KMS-11 (cell line): ENCODE measurements around the gene CNOT8.

Experiments
- H2AFZ ChIP-seq: fragments of 200-600 bp; sonication (generic); 2 replicates; pipeline ENCODE4 v1.6.1; 2016; ENCODE audit warnings: antibody characterized with exemption, mixed run types, low read depth
- H3K27ac ChIP-seq: fragments of 200-600 bp; sonication (generic); 2 replicates; pipeline ENCODE4 v1.6.1; 2016; ENCODE audit warnings: mild to moderate bottlenecking, mixed run types
- H3K27me3 ChIP-seq: fragments of 200-600 bp; sonication (generic); 2 replicates; pipeline ENCODE4 v1.6.1; 2017; ENCODE audit warnings: mild to moderate bottlenecking, low read depth, mixed run types, moderate library complexity; ENCODE audit not compliant: insufficient read depth
- H3K36me3 ChIP-seq: fragments of 200-600 bp; sonication (generic); 2 replicates; pipeline ENCODE4 v1.6.1; 2017; ENCODE audit warnings: mild to moderate bottlenecking, mixed run types; ENCODE audit not compliant: insufficient read depth
- H3K4me1 ChIP-seq: fragments of 200-600 bp; sonication (generic); 2 replicates; pipeline ENCODE4 v1.6.1; 2016; ENCODE audit warnings: mild to moderate bottlenecking, low read depth, mixed run types; ENCODE audit not compliant: poor library complexity, severe bottlenecking
- H3K4me2 ChIP-seq: fragments of 200-600 bp; sonication (generic); 2 replicates; pipeline ENCODE4 v1.7.0; 2016; ENCODE audit warnings: mild to moderate bottlenecking, mixed run types
- H3K4me3 ChIP-seq: fragments of 200-600 bp; sonication (generic); IDR thresholded peaks from 2 replicates; pipeline ENCODE4 v1.6.1; 2017; ENCODE audit warnings: low read depth, low read length, mixed read lengths; ENCODE audit not compliant: insufficient read depth
- H3K79me2 ChIP-seq: fragments of 200-600 bp; sonication (generic); 2 replicates; pipeline ENCODE4 v1.6.1; 2016; ENCODE audit warnings: low read depth, mixed run types; ENCODE audit not compliant: insufficient read depth
- H3K9ac ChIP-seq: fragments of 200-600 bp; sonication (generic); 2 replicates; pipeline ENCODE4 v1.6.1; 2016; ENCODE audit warnings: mild to moderate bottlenecking, mixed run types
- H4K20me1 ChIP-seq: fragments of 200-600 bp; sonication (generic); 2 replicates; pipeline ENCODE4 v1.6.1; 2016; ENCODE audit warnings: mild to moderate bottlenecking, mixed run types; ENCODE audit not compliant: insufficient read depth
- TF ChIP-seq, protein P1 (sequence below): fragments of 200-600 bp; sonication (generic); conservative IDR thresholded peaks from 2 replicates; pipeline ENCODE4 v1.6.1; 2017; ENCODE audit warnings: low read depth, mild to moderate bottlenecking, antibody characterized with exemption, low read length, moderate library complexity, mixed read lengths

Gene CNOT8

DNA sequence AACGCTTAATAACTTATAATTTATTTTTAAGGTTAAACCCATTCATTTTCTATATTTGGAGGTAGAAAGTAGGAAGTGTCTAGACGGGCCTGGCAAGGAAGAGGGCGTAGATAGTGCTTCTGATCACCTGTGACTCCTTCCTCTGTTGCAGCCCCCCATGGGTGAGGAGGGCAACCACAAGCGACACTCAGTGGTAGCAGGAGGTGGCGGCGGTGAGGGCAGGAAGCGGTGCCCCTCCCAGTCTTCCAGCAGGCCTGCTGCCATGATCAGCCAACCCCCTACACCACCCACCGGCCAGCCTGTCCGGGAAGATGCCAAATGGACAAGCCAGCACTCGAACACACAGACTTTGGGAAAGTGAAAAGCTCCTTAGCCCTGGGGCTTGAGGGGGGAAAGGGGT lies 44.7 kb upstream of the CNOT8 start:
- TF ChIP-seq, protein P1, sequence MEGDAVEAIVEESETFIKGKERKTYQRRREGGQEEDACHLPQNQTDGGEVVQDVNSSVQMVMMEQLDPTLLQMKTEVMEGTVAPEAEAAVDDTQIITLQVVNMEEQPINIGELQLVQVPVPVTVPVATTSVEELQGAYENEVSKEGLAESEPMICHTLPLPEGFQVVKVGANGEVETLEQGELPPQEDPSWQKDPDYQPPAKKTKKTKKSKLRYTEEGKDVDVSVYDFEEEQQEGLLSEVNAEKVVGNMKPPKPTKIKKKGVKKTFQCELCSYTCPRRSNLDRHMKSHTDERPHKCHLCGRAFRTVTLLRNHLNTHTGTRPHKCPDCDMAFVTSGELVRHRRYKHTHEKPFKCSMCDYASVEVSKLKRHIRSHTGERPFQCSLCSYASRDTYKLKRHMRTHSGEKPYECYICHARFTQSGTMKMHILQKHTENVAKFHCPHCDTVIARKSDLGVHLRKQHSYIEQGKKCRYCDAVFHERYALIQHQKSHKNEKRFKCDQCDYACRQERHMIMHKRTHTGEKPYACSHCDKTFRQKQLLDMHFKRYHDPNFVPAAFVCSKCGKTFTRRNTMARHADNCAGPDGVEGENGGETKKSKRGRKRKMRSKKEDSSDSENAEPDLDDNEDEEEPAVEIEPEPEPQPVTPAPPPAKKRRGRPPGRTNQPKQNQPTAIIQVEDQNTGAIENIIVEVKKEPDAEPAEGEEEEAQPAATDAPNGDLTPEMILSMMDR: no peak
- H3K4me2 ChIP-seq: no peak overlapping the region
- H3K27me3 ChIP-seq: no peaks in the 10 kb centered on the region
- no peak overlapping the region for H3K4me3 ChIP-seq
- H3K27ac ChIP-seq: no peak overlapping the region
- H3K79me2 ChIP-seq: no peaks in the 10 kb centered on the region
- no peaks in the 10 kb centered on the region for H3K4me1 ChIP-seq
- no peaks in the 10 kb centered on the region for H4K20me1 ChIP-seq
- H3K9ac ChIP-seq: no peak overlapping the region
- no peaks in the 10 kb centered on the region for H3K36me3 ChIP-seq
- no peak overlapping the region for H2AFZ ChIP-seq

DNA sequence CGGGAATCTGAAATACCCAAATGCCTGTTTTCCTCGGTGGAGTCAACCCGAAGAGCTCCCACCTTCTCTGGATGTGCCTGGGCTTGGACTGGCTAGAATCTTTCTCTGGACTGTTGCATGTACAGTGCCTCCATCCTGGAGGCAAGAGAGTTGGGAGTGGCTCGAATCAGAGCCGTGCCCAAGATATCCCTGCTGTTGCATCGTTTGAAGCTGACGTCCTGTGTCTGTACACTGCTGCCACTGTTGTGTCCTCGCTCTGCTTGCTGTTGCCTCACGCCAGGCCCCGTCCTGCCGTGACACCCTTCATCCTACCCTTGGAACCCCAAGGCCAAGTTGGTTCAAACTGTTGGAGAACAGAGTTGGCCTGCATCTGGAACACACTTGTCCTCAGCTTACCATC lies 43.4 kb upstream of the CNOT8 start:
- no peak overlapping the region for H3K4me2 ChIP-seq
- no peak overlapping the region for H3K9ac ChIP-seq
- no peaks in the 10 kb centered on the region for H3K4me1 ChIP-seq
- H4K20me1 ChIP-seq: no peaks in the 10 kb centered on the region
- no peak overlapping the region for H3K27ac ChIP-seq
- TF ChIP-seq, protein P1: no peak
- H3K4me3 ChIP-seq: no peak overlapping the region
- H2AFZ ChIP-seq: no peak overlapping the region
- H3K36me3 ChIP-seq: no peaks in the 10 kb centered on the region
- no peaks in the 10 kb centered on the region for H3K79me2 ChIP-seq
- H3K27me3 ChIP-seq: no peaks in the 10 kb centered on the region

DNA sequence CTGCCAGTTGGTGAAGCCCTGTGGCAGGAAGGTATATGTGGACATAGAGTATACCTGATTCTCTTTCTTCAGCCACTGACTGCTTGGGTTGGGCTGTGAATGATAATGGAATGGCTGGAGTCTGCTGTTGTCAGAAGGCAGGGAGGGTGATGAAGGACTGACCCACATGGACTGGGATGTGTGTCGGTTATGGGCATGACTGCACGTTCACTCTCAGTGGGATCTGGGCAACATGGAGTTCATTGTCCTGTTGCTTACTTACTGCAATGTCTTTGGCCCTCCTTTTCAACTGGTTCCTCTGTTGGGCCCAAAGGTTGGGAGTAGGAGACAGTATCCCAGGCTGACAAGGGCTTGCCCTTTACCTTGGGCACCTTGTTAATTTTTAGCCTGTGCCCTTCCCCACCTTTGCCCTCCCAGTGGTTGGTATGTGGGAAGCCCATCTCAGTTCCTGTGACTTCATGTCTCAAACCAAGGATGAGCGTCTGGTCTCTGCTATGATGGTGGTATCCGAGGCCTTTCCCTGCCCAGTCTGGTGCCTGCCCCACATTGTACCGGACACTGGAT lies 42.7 kb upstream of the CNOT8 start:
- H4K20me1 ChIP-seq: no peaks in the 10 kb centered on the region
- H2AFZ ChIP-seq: no peak overlapping the region
- H3K27me3 ChIP-seq: no peaks in the 10 kb centered on the region
- TF ChIP-seq, protein P1: no peak
- no peak overlapping the region for H3K4me3 ChIP-seq
- H3K79me2 ChIP-seq: no peaks in the 10 kb centered on the region
- no peaks in the 10 kb centered on the region for H3K4me1 ChIP-seq
- no peak overlapping the region for H3K9ac ChIP-seq
- no peak overlapping the region for H3K27ac ChIP-seq
- no peak overlapping the region for H3K4me2 ChIP-seq
- H3K36me3 ChIP-seq: no peaks in the 10 kb centered on the region

DNA sequence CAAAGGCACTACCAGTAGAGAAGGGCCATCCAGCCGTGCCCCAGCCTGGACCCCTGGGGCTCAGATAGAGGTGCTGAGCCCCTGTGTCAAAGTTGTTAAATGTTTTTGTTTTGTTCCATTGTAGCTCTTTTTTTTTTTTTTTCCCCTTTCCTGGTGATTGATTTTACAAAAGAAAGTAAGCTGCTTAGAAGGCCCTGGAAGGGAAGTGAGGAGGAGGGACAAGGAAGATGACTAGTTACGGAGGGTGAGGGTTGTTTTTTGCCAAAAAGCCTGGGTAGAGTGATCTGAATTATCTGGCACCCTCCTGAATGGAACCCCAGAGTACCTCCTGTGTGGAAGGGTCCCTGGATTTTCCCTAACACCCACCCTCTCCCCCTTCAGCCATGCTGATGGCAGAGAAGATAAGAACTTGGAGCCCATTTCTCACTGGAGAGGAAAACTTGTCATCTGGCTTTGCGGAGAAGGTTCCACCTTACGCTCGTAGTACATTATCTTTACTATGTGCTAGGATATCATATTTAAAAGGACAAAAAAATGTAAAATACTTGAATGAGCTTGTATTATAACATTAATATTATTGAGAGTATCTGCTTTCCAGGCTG lies 41.4 kb upstream of the CNOT8 start:
- H4K20me1 ChIP-seq: no peaks in the 10 kb centered on the region
- TF ChIP-seq, protein P1: no peak

More for the DNA sequence above, 41.4 kb upstream of the CNOT8 start:
- H3K4me1 ChIP-seq: no peaks in the 10 kb centered on the region
- no peaks in the 10 kb centered on the region for H3K36me3 ChIP-seq
- no peak overlapping the region for H3K9ac ChIP-seq
- no peaks in the 10 kb centered on the region for H3K27me3 ChIP-seq
- H3K27ac ChIP-seq: no peak overlapping the region
- H3K79me2 ChIP-seq: no peaks in the 10 kb centered on the region
- H3K4me3 ChIP-seq: no peak overlapping the region
- H3K4me2 ChIP-seq: no peak overlapping the region
- no peak overlapping the region for H2AFZ ChIP-seq
